OCI-M1 (cell line): ENCODE results near the gene SIM1.

Source experiments
- DNase-seq: peaks from one replicate; lab custom pipeline; 2025; lab: John Stamatoyannopoulos, UW

SIM1 gene

GRCh38 chr6:100470422-100471120 lies 5.8 kb upstream of the SIM1 start:
- DNase-seq = no peak

GRCh38 chr6:100469101-100469859 lies 4.6 kb upstream of the SIM1 start:
- no peak for DNase-seq

- DNase-seq = no peak
Observed at GRCh38 chr6:100468016-100468622, 3.4 kb upstream of the SIM1 start.

DNA sequence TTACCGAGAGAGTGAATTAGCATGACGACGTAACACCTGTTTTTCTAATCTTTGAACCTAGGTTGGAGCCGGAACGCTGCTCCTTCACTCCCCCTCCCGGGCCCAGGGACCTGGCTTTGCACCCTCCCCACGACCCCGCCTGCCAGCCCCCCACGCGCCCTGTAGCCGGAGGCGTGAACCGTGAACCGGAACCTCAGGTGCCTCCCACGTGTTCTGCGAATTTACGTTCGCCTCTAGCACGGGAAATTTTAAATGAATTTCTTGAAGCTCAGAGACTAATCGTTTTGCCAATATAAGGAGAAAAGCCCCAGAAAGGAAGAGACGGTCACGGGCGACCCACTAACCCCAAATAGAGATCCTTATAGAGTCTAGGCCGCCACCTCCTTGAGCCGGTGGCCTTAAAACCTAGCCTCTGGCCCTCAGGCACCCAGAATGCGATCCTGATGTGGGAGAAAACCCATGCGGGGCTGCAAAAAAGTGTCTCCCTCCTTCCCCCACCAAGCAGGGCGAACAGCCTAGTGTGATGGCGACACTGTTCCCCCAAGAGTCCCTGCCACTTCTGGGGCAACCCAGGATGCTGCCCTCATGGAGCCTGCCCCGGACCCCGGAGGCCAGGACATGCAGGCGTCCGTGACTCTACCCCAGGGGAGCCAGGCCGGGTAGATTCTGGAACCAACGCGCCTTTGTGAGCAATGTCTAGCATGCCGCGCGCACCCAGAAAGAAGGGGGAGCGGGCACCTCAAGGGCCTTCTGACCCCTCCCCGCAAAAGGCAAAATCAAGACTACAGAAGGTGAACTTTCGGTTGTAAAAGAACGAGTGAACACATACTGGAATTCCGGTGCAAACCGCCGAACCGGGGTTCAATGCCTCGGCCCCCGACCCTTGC lies 2.7 kb upstream of the SIM1 start:
- no peak for DNase-seq

DNA sequence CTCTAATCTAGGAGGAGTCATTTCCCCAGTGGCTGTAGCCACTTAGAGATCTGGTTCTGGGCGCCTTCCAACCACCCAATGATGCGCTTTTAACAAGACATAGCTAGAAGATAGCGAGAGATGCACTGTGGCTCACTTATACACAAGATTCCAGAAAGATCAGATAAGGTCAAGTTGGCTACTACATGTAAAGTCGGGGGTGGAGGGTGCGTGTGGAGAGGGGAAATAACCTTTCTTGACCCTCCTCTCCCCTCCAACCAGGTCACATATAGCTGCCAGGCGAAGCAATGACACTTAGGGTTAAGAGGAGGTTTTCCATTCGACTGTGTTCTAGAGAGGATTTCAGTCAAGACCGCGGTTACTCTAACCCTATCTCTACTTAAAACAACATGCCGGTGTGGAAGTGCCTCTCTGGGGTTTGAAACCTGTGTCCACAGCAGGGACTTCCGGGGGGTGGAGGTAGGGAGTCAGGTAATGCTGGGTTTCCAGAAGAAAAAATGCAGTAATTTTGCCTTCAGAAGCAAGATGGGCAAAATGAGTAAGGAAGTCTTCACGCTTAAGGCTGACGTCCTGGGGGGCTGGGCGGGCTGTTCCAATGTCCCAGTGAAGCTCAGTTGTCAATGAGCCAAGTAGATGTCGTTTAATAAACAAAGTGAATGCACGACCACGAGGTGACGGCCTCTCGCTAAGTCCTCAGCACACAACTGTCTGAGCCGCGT lies 1.8 kb upstream of the SIM1 start:
- no peak for DNase-seq

GRCh38 chr6:100465701-100466409 lies 1.1 kb upstream of the SIM1 start:
- DNase-seq = no peak

DNA sequence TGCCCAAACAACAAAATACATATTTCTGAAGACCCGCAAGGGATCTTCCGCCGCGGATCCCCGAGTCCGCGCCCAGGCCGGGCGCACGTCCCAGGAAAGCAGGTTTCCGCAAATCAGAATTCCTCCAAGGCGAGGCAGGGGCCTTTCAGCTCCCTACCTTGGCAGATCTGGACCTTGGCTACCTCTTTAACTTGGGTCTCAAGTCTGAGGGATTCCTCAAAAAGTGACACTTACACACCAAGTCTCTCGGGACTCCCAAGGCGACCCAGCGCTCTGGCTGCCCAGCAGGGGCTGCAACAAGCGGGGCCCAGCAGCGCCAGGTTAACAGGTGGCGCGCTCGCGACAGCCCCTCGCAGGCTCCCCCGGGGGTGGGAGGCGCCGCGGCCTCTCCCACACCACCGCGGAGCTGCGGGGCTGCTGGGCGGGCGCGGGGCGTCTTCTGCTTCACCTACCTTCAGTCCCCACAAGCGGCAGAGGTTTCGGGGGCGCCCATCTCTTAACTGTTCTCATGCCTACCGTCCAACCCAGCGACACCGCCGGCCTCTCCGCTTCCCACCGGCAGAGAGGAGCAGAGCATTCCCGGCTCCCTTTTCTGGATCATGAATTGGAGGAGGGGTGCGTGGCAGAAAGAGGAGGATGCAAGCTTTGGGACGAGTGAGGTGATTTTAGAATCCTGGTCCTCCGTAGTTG lies 414 bp downstream of the SIM1 start:
- no peak for DNase-seq

- no peak for DNase-seq
Observed at GRCh38 chr6:100463630-100464161, 1.0 kb downstream of the SIM1 start.

- no peak for DNase-seq
Observed at GRCh38 chr6:100462706-100463629, 1.8 kb downstream of the SIM1 start.

DNA sequence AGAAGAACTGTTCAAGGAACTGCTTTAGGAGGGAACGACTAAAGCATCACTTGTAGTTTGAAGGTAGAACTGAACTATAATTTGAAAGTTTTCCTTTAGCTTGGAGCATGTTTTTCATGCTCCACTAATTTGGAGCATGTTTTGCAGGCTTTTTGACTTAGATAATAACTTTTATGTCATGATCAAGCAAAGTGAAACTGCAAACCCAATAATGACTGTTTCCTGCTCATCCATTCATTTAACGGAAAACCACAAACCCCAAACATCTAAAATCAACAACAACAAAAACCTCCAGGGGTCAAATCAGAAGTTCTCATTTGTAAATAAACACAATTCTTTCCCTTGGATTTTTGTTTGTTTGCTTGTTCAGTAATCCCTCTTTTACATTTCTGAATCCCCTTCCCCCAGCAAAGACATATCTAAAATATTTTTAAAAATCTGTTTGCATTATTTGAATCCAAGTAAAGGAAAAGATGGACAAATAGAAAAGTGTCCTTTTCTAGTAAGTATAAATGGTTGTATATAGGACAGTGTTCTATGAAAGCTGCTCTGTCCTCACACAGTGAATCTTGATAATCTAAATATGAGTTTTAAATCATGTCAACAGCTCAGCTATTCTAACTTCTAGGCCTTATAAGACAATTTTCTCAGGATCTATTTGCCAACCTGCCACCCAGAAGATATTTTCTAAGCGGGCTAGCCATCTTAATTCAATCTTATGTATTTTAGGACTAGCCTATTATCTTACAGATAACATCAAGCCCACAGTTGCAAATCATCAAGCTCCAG lies 2.6 kb downstream of the SIM1 start:
- DNase-seq = peak; percentile 30

GRCh38 chr6:100461278-100461916 lies 3.3 kb downstream of the SIM1 start:
- no peak for DNase-seq

DNA sequence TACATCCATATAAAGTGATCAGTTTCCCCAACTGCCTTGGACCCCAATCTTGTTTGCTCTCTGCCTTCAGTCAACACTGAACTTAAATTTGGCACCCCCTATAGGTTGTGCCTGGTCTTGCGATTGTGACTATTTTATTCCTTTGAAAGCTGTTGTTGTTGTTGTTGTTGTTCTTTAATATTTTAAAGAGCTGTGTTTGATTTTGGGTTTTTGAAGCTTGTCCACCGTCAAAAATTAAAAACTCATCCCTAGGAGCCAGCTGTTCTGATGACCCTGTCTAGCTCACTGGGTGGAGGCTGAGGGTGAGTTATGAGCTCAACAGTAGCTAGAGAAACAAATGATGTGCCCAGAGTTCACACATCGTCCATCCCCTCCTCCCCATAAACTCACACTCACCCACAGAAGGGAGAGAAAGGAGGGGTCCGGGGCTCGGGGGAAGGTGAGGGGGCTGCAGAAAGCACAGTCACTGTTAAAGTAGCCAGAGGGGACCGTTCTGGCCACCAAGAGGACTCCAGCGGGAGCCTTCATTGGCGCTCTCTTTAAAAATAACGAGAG lies 4.0 kb downstream of the SIM1 start:
- peak; percentile 63 for DNase-seq

- DNase-seq = no peak
Observed at GRCh38 chr6:100459592-100460184, 5.0 kb downstream of the SIM1 start.

DNA sequence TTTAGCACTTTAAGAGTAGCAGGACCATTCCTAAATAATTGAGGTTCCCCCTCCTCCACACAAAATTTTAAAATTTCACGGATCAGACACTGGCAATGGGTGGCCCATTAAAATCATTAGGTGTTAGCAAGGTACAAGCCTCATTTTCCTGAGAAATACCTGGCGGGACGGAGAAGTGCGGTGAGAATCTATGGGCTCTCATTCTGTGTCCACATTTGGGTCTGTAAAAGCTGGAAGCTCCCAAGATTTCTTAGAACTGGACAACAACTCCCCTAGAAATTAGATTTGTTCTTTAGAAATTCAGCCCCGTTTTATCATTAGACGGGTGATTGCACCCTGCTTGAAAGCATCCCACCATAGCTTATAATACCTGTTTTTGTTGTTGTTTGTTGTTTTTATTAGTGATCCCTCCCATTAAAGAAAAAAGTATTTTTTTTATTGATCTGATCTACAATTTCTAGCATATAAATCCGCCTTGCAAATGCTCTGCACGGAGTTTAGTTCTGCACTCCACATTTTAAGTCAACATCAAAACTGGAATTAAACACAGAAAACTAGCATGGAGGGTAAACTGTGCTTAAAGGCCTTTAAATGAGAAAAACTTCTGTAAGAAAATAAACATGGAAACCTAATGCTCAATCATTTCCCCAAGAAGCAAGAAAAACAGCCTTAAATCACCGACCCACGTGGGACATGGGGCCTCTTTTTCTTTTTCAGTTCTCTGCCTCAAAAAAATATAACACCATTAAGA lies 5.7 kb downstream of the SIM1 start:
- DNase-seq = no peak

GRCh38 chr6:100457311-100457990 lies 7.3 kb downstream of the SIM1 start:
- no peak for DNase-seq

DNA sequence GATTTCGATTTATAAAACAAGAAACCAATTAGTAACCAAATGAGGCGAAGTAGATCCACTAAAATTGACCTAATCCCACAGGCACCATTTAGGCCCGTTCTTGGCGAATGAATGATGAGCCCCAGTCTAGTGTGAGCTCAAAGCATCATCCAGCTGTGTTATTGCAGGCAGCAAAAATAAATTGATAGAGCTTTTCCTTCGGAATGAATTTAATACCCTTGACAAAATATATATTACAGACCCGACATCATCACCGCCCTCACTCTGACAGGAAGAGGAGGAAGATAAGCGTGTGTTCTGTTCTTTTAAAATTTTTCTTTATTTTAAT lies 7.8 kb downstream of the SIM1 start:
- DNase-seq = no peak
